Measurements from ENCODE around the gene AAMP. TPM values are rescaled to one million over a fixed set of nuclear protein-coding genes. Genes with fewer than 3 reads are reported as not detected.
"Not testable (repeated sequence)": the region's sequence is repeated elsewhere in the genome, so short reads cannot be mapped to it uniquely, and the experiment has no call there.

The AAMP gene
- total RNA-seq, 1 experiment from 2014 or later: 126 TPM

GRCh38 chr2:218275371-218276072 is 5.6 kb upstream of the AAMP start:
- Histone ChIP-seq H2AFZ (no peak overlapping the region), H3K36me3 (ENCODE audit: low read depth) (peaks cover 26% of the 10 kb centered on the region), H3K4me2 (no peak overlapping the region), H3F3A (ENCODE audit: insufficient read depth, low read depth) (peaks cover 37% of the 10 kb centered on the region), H4K20me1 (ENCODE audit: insufficient read depth) (no peaks in the 10 kb centered on the region), H3K9me2 (ENCODE audit: insufficient read depth) (no peaks in the 10 kb centered on the region), H3K4me1 (replicated peaks; ENCODE audit: insufficient read depth) (peaks cover 35% of the 10 kb centered on the region), H3K79me2 (ENCODE audit: low read depth) (peaks cover 36% of the 10 kb centered on the region), H3K9me3 (ENCODE audit: insufficient read depth, low read depth) (no peaks in the 10 kb centered on the region), H3K27me3 (ENCODE audit: insufficient read depth, low read depth) (no peaks in the 10 kb centered on the region), H3K27ac (no peak overlapping the region), H3K4me3 (no peak overlapping the region)
- no peak for DNase-seq
- intact Hi-C loops (cut with micrococcal nuclease; ENCODE audit: unreplicated experiment): loop anchor here (10.0 kb wide), 1 partner anchor 379 kb away; the partner anchor contains the start of genes BCS1L and ZNF142
- TF ChIP-seq CTCF (conservative IDR thresholded peaks at IDR 0.05): no peak
- no peak for TF ChIP-seq EZH2 (IDR thresholded peaks at IDR 0.05; ENCODE audit: low read depth)
- CTCF ChIA-PET: interaction anchor here (0.8 kb wide), 1 partner anchor 121 kb away, joined by 4 read pairs; no protein-coding TSS in a partner anchor
- POLR2A ChIA-PET (ENCODE audit: unreplicated experiment): interaction anchor here (0.7 kb wide), 1 partner anchor 131 kb away, joined by 5 read pairs; no protein-coding TSS in a partner anchor
- no TSS peak for BruUV-seq (replicated peaks)

- intact Hi-C loops (cut with micrococcal nuclease; ENCODE audit: unreplicated experiment): loop anchor here (5.0 to 10.0 kb wide), 3 partner anchors 87 to 573 kb away; partner anchors contain the start of genes BCS1L and ZNF142
- peaks cover 20% of the 10 kb centered on the region; the same call in 1 of the 2 replicates for H3K36me3 ChIP-seq (ENCODE audit: low read depth)
Observed at GRCh38 chr2:218274586-218274985, 4.6 kb upstream of the AAMP start.

GRCh38 chr2:218273908-218274249 is 3.9 kb upstream of the AAMP start:
- no TSS peak for BruUV-seq (replicated peaks)
- H3K36me3 ChIP-seq (ENCODE audit: low read depth): peaks cover 17% of the 10 kb centered on the region; the same call in 1 of the 2 replicates
- peak overlapping the region; percentile 11; the same call in 1 of the 2 replicates for H3K4me2 ChIP-seq
- H3K9me2 ChIP-seq (ENCODE audit: insufficient read depth): no peaks in the 10 kb centered on the region
- ChIA-PET CTCF (interaction anchor here (1.1 to 2.9 kb wide), 2 partner anchors 18 to 83 kb away, joined by 5 to 26 read pairs; partner anchors contain the start of genes CATIP and TMBIM1), POLR2A (ENCODE audit: unreplicated experiment) (interaction anchor here (0.6 kb wide), 1 partner anchor 113 kb away, joined by 5 read pairs; no protein-coding TSS in a partner anchor)
- DNase-seq: no peak
- TF ChIP-seq EZH2 (IDR thresholded peaks at IDR 0.05; ENCODE audit: low read depth): no peak
- TF ChIP-seq CTCF (conservative IDR thresholded peaks at IDR 0.05): no peak
- H3F3A ChIP-seq (ENCODE audit: insufficient read depth, low read depth): peaks cover 37% of the 10 kb centered on the region
- H3K4me1 ChIP-seq (replicated peaks; ENCODE audit: insufficient read depth): peaks cover 36% of the 10 kb centered on the region
- no peaks in the 10 kb centered on the region for H3K27me3 ChIP-seq (ENCODE audit: insufficient read depth, low read depth)
- peaks cover 6% of the 10 kb centered on the region for H4K20me1 ChIP-seq (ENCODE audit: insufficient read depth)
- no peaks in the 10 kb centered on the region for H3K9me3 ChIP-seq (ENCODE audit: insufficient read depth, low read depth)
- no peak overlapping the region for H3K4me3 ChIP-seq
- H3K79me2 ChIP-seq (ENCODE audit: low read depth): peaks cover 34% of the 10 kb centered on the region
- intact Hi-C loops (cut with micrococcal nuclease; ENCODE audit: unreplicated experiment): loop anchor here (2.0 to 10.0 kb wide), 4 partner anchors 49 to 573 kb away; partner anchors contain the start of genes BCS1L and ZNF142
- peak overlapping the region; percentile 69 for H3K27ac ChIP-seq
- no peak overlapping the region for H2AFZ ChIP-seq

More at GRCh38 chr2:218274586-218274985, 4.6 kb upstream of the AAMP start:
- Histone ChIP-seq H3F3A (ENCODE audit: insufficient read depth, low read depth) (peaks cover 37% of the 10 kb centered on the region), H4K20me1 (ENCODE audit: insufficient read depth) (no peaks in the 10 kb centered on the region), H3K79me2 (ENCODE audit: low read depth) (peaks cover 31% of the 10 kb centered on the region), H3K27me3 (ENCODE audit: insufficient read depth, low read depth) (no peaks in the 10 kb centered on the region), H3K27ac (peak overlapping the region; percentile 69; the same call in 1 of the 2 replicates), H3K9me3 (ENCODE audit: insufficient read depth, low read depth) (no peaks in the 10 kb centered on the region), H2AFZ (no peak overlapping the region), H3K4me2 (no peak overlapping the region), H3K9me2 (ENCODE audit: insufficient read depth) (no peaks in the 10 kb centered on the region), H3K4me3 (no peak overlapping the region), H3K4me1 (replicated peaks; ENCODE audit: insufficient read depth) (peaks cover 35% of the 10 kb centered on the region)
- ChIA-PET CTCF (no interaction called here), POLR2A (ENCODE audit: unreplicated experiment) (interaction anchor here (0.7 kb wide), 1 partner anchor 132 kb away, joined by 5 read pairs; no protein-coding TSS in a partner anchor)
- DNase-seq: no peak
- TF ChIP-seq CTCF (conservative IDR thresholded peaks at IDR 0.05) (no peak), EZH2 (IDR thresholded peaks at IDR 0.05; ENCODE audit: low read depth) (no peak)
- TSS peak; percentile 1 for BruUV-seq (replicated peaks)

- ChIA-PET POLR2A (ENCODE audit: unreplicated experiment) (interaction anchor here (0.6 to 1.0 kb wide), 6 partner anchors 9 to 113 kb away, joined by 5 to 8 read pairs (median 6); no protein-coding TSS in a partner anchor), CTCF (interaction anchor here (0.6 to 2.9 kb wide), 8 partner anchors 9 to 133 kb away, joined by 3 to 26 read pairs (median 6); partner anchors contain the start of genes CATIP, CTDSP1 and TMBIM1)
- not testable (repeated sequence) for BruUV-seq (replicated peaks); H3K4me3 ChIP-seq; H2AFZ ChIP-seq; H3K9me2 ChIP-seq (ENCODE audit: insufficient read depth); H3K9me3 ChIP-seq (ENCODE audit: insufficient read depth, low read depth); DNase-seq; H4K20me1 ChIP-seq (ENCODE audit: insufficient read depth); H3K27me3 ChIP-seq (ENCODE audit: insufficient read depth, low read depth)
- Histone ChIP-seq H3K4me1 (replicated peaks; ENCODE audit: insufficient read depth) (peaks cover 39% of the 10 kb centered on the region), H3F3A (ENCODE audit: insufficient read depth, low read depth) (peaks cover 37% of the 10 kb centered on the region), H3K4me2 (peak overlapping the region; percentile 97), H3K79me2 (ENCODE audit: low read depth) (peaks cover 38% of the 10 kb centered on the region), H3K36me3 (ENCODE audit: low read depth) (peaks cover 17% of the 10 kb centered on the region; the same call in 1 of the 2 replicates), H3K27ac (peak overlapping the region; percentile 69)
- intact Hi-C loops (cut with micrococcal nuclease; ENCODE audit: unreplicated experiment): loop anchor here (2.0 to 10.0 kb wide), 4 partner anchors 49 to 574 kb away; partner anchors contain the start of genes BCS1L and ZNF142
Observed at GRCh38 chr2:218273214-218273907, 3.4 kb upstream of the AAMP start.

Measured in PC-9 (cell line).